ENCODE measurements around the gene RALGDS.

DNA sequence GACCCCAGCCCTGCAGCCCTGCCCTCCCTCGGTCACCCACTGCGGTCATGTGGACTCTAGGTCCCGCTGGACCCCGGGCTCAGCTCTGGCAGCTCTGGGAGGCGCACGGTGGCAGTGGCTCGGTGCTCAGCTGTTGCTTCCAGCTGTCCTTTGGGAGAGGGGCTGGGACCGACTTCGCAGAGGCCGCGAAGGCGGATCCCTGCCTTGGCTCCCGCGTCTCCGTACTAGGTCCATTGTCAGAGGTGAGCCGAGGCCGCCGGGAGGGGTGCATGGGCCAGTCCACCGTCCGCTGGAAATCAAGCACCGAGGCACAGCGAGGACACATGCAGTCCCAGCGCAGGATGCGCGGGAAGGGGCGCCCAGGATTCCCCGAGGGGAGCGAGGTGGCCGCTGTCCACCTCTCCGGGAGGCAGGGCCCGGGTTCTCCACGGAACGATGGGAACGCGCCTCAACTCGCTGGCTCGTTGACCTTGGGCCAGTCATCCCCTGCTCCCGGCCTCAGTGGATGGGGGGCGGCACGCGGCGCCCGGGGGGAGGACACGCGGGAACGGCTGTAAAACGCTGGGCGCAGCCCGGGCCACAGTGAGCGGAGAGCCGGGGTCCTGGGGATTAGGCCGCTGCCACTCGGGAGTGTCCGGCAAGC lies 41.9 kb upstream of the RALGDS start:
- no peak for TF ChIP-seq POLR2A (IDR thresholded peaks at IDR 0.05)
- TF ChIP-seq, protein P1, sequence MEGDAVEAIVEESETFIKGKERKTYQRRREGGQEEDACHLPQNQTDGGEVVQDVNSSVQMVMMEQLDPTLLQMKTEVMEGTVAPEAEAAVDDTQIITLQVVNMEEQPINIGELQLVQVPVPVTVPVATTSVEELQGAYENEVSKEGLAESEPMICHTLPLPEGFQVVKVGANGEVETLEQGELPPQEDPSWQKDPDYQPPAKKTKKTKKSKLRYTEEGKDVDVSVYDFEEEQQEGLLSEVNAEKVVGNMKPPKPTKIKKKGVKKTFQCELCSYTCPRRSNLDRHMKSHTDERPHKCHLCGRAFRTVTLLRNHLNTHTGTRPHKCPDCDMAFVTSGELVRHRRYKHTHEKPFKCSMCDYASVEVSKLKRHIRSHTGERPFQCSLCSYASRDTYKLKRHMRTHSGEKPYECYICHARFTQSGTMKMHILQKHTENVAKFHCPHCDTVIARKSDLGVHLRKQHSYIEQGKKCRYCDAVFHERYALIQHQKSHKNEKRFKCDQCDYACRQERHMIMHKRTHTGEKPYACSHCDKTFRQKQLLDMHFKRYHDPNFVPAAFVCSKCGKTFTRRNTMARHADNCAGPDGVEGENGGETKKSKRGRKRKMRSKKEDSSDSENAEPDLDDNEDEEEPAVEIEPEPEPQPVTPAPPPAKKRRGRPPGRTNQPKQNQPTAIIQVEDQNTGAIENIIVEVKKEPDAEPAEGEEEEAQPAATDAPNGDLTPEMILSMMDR (IDR thresholded peaks at IDR 0.05) = no peak
